GM06990 (cell line): ENCODE measurements around the gene SERPINE3.

Experiments
- DNase-seq: peaks from one replicate; pipeline ENCODE4 v3.0.0-alpha.2; 2011; ENCODE audit not compliant: insufficient read length; ENCODE audit errors: extremely low read depth
- H3K27me3 ChIP-seq: replicated peaks from 2 replicates; pipeline ENCODE4 v1.6.0; 2011; ENCODE audit warnings: low read length; ENCODE audit not compliant: control insufficient read depth, insufficient read depth
- H3K36me3 ChIP-seq: 2 replicates; pipeline ENCODE4 v1.5.1; 2011; ENCODE audit warnings: low read length; ENCODE audit not compliant: control insufficient read depth, insufficient read depth
- H3K4me3 ChIP-seq: replicated peaks from 2 replicates; pipeline ENCODE4 v1.5.1; 2011; ENCODE audit warnings: low read depth, mild to moderate bottlenecking, control low read depth, low read length
- TF ChIP-seq, protein P1 (sequence below): IDR thresholded peaks from 2 replicates; pipeline ENCODE4 v1.5.1; 2011; ENCODE audit warnings: low read length, control low read depth, mild to moderate bottlenecking, inconsistent platforms; ENCODE audit not compliant: insufficient read depth, poor library complexity, severe bottlenecking

The SERPINE3 gene

DNA sequence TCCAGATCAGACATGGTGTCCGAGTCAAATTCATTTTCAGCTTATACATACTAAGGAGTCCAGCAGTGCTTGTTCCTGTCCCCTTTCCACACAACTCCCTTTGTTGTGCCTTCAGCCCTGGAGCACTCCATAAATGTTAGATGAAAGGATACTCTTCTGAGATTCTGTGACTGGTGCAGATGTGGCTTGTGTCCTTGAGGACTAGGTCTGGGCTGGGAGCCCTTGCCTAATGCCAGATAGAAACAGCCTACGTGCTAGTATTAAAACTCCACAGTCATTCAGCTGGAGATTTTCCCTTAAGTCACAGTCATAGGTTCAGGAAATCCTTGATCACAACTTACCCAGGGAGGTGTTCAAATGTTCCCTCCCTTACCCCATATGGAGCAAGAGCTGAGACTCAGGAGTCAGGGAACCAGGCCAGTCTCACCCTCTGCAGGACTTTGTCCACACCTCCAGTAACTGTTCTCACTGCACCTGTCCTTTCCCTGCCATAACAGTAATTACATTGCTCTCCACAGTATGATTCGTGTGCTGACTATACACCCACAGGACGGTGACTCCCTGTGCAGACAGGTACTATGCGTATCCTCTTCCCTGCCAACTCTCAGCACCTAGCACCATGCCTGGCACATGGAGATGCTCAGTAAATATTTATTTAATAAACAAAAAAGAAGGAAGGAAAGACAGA is 15.5 kb upstream of the SERPINE3 start:
- H3K27me3 ChIP-seq, result no peaks in the 10 kb centered on the region
- H3K36me3 ChIP-seq, result no peaks in the 10 kb centered on the region
- TF ChIP-seq, protein P1, sequence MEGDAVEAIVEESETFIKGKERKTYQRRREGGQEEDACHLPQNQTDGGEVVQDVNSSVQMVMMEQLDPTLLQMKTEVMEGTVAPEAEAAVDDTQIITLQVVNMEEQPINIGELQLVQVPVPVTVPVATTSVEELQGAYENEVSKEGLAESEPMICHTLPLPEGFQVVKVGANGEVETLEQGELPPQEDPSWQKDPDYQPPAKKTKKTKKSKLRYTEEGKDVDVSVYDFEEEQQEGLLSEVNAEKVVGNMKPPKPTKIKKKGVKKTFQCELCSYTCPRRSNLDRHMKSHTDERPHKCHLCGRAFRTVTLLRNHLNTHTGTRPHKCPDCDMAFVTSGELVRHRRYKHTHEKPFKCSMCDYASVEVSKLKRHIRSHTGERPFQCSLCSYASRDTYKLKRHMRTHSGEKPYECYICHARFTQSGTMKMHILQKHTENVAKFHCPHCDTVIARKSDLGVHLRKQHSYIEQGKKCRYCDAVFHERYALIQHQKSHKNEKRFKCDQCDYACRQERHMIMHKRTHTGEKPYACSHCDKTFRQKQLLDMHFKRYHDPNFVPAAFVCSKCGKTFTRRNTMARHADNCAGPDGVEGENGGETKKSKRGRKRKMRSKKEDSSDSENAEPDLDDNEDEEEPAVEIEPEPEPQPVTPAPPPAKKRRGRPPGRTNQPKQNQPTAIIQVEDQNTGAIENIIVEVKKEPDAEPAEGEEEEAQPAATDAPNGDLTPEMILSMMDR, result no peak
- H3K4me3 ChIP-seq, result no peak overlapping the region
- DNase-seq, result no peak

DNA sequence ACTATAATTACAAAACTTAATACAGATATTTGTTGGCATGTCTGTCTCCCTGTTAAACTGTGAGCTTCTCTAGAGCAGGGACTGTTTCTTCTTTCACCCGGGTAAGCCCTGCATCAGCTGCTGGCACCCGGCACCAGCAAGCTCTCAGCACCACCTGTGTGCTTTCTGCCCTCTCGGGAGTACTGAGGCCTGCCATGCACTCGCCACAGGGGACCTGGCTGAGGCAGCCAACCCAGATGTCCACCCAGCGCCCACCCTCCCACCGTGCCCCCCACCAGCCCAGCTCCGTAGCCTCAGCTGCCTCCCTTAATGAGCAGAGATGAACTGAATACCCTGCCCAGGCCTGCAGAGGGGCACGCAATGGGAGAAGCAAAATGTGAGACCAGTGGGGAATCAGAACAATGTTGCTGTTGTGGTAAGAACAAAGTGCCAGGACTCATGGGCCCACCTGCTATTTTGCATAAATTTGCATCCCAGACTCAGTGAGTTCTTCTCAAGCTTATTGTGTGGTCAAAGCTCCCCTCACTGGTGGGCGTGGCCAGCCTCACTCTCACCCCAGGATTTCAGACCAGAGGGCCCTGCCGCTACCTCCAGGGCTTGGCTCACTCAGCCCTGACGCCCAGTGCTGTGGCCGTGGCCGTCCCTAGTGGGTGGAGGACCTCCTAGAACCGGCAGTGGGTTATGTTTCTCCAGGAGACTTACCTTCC is 14.6 kb upstream of the SERPINE3 start:
- Histone ChIP-seq H3K36me3 (no peaks in the 10 kb centered on the region), H3K4me3 (no peak overlapping the region), H3K27me3 (no peaks in the 10 kb centered on the region)
- TF ChIP-seq, protein P1, result no peak
- peak; percentile 20 for DNase-seq

DNA sequence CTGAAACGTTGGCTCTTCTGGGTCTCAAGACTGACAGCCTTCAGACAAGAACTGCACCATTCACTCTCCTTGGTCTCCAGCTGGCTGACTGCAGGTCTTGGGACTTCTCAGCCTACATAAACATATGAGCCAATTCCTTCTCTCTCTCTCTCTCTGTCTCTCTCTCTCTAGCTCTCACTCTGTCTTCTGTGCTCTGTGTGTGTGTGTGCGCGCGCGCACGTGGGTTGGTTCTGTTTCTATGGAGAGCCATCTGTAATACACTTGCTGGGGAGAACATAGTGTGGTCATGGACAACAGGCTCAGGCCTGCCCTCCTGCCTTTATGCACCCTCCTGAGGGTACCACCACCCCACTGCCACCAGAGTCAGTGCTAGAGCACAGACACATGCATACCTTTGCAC is 13.7 kb upstream of the SERPINE3 start:
- DNase-seq, result no peak
- no peaks in the 10 kb centered on the region for H3K27me3 ChIP-seq
- TF ChIP-seq, protein P1, result no peak
- no peak overlapping the region for H3K4me3 ChIP-seq
- no peaks in the 10 kb centered on the region for H3K36me3 ChIP-seq

DNA sequence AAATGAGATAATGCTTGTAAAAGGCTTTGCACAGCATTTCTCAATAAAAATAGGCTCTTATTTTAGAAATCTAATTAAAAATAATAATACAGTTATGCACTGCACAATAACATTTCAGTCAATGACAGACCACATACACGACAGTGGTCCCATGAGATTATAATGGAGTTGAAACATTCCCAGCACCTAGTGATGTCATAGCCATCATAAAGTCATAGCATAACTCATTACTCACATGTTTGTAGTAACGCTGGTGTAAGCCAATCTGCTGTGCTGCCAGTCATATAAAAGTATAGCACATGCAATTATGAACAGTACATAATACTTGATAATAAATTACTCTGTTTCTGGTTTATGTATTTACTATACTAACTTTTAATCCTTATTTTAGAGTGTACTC is 12.7 kb upstream of the SERPINE3 start:
- TF ChIP-seq, protein P1, result no peak
- no peak overlapping the region for H3K4me3 ChIP-seq
- H3K27me3 ChIP-seq, result no peaks in the 10 kb centered on the region
- no peak for DNase-seq
- H3K36me3 ChIP-seq, result no peaks in the 10 kb centered on the region

DNA sequence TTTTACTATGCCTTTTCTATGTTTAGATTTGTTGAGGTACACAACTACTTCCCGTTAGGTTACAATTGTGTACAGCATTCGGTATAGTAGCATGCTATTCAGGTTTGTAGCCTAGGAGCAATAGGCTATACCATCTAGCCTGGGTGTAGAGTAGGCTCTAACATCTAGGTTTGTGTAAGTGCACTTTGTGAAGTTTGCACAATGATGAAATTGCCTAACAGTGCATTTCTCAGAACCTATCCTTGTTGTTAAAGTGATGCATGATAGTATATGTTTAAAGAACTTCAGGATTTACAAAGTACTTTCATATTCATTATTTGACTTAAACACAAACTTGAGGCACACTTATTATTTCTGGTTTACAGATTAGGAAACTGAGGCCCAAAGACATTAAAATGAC is 11.5 kb upstream of the SERPINE3 start:
- Histone ChIP-seq H3K36me3 (no peaks in the 10 kb centered on the region), H3K4me3 (no peak overlapping the region), H3K27me3 (no peaks in the 10 kb centered on the region)
- TF ChIP-seq, protein P1, result no peak
- no peak for DNase-seq

DNA sequence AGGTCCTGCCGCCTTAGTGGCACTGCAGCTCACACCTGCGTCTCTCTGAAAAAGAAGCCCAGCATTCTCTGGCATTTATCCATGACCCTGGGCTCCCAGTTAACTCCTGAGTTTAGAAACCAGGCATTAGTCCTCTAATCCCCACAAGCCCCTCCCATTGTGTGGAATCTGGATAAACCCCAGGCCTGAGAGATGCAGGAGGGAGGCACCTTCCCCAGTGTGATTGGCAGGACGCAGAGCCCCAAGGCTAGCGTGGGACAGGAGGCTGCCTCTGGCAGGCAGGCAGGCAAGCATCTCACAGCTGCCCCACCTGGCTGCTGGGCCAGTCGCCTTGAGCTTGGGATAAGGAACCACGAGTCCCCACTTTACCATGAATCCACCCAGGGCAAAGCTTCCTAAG is 11.0 kb upstream of the SERPINE3 start:
- TF ChIP-seq, protein P1, result no peak
- DNase-seq, result no peak

More for the DNA sequence above, 11.0 kb upstream of the SERPINE3 start:
- H3K27me3 ChIP-seq, result no peaks in the 10 kb centered on the region
- H3K36me3 ChIP-seq, result no peaks in the 10 kb centered on the region
- no peak overlapping the region for H3K4me3 ChIP-seq
